ENCODE measurements around the gene ARSG. TPM values are rescaled to one million over a fixed set of nuclear protein-coding genes. Genes with fewer than 3 reads are reported as not detected.

ARSG gene
- total and polyA plus RNA-seq, 2 of the 4 experiments (the other 2 are of a cell fraction) = 2.9 to 3.0 TPM

- Histone ChIP-seq H2AK9ac (replicated peaks; ENCODE audit: low read depth, low read length, poor library complexity) (no peak overlapping the region), H3K79me1 (ENCODE audit: low read depth in 1 of 2, low read length in 2 of 2) (no peaks in the 10 kb centered on the region), H3K9me3 (ENCODE audit: control insufficient read depth, insufficient read depth, low read length) (no peaks in the 10 kb centered on the region), H2AK5ac (ENCODE audit: low read depth, low read length) (no peak overlapping the region), H3K23ac (ENCODE audit: low read depth, low read length) (no peak overlapping the region), H3K4me1 (ENCODE audit: control insufficient read depth, insufficient read depth, low read length) (no peaks in the 10 kb centered on the region), H3K4ac (ENCODE audit: low read depth, low read length) (no peak overlapping the region), H2BK15ac (ENCODE audit: low read depth, low read length) (no peak overlapping the region), H2BK20ac (ENCODE audit: low read depth, low read length) (no peak overlapping the region), H3K18ac (ENCODE audit: low read depth, low read length) (no peak overlapping the region), H3K4me3 (ENCODE audit: insufficient read depth, low read depth, low read length) (no peak overlapping the region), H3K56ac (ENCODE audit: extremely low read depth, insufficient read depth, low read length) (no peak overlapping the region), H3K14ac (replicated peaks; ENCODE audit: low read depth, low read length) (no peak overlapping the region), H3K9ac (ENCODE audit: low read depth, low read length) (no peak overlapping the region), H3K27me3 (ENCODE audit: control insufficient read depth, insufficient read depth, low read length) (no peaks in the 10 kb centered on the region), H3K9me1 (ENCODE audit: insufficient read depth, low read length) (peaks cover 3% of the 10 kb centered on the region; the same call in 1 of the 2 replicates), H4K8ac (ENCODE audit: low read depth in 2 of 2, low read length in 2 of 2) (no peak overlapping the region), H2AFZ (replicated peaks; ENCODE audit: low read length, poor library complexity) (no peak overlapping the region), H3K27ac (ENCODE audit: insufficient read depth, low read length) (no peak overlapping the region), H4K91ac (ENCODE audit: insufficient read depth, low read depth, low read length) (no peak overlapping the region), H3K36me3 (ENCODE audit: control insufficient read depth, insufficient read depth, low read length) (no peaks in the 10 kb centered on the region), H4K20me1 (ENCODE audit: insufficient read depth, low read length) (no peaks in the 10 kb centered on the region), H4K5ac (ENCODE audit: low read depth, low read length) (no peak overlapping the region), H3K4me2 (ENCODE audit: low read depth, low read length) (no peak overlapping the region), H2BK120ac (ENCODE audit: low read depth, low read length) (no peak overlapping the region), H2BK5ac (ENCODE audit: low read depth, low read length, poor library complexity, severe bottlenecking) (no peak overlapping the region)
- WGBS, 2 experiments (ENCODE audit: extremely low coverage in 2 of 2, insufficient read length in 1 of 2) = 67% methylated on average over 3 of the region's 5 CpGs; no CpG with 5 or more reads in 1 of the 2 experiments
- no peak for TF ChIP-seq NFE2L2 (IDR thresholded peaks at IDR 0.05; ENCODE audit: low read depth, low read length)
- TF ChIP-seq FOS (IDR thresholded peaks at IDR 0.05; ENCODE audit: low read depth, low read length) = no peak
- no peak for TF ChIP-seq RCOR1 (IDR thresholded peaks at IDR 0.05; ENCODE audit: insufficient replicate concordance, low read length)
- no peak for TF ChIP-seq CEBPB (IDR thresholded peaks at IDR 0.05; ENCODE audit: low read depth, low read length)
- TF ChIP-seq SMC3 (IDR thresholded peaks at IDR 0.05; ENCODE audit: low read depth, low read length) = no peak
- TF ChIP-seq RFX5 (IDR thresholded peaks at IDR 0.05; ENCODE audit: low read depth, low read length) = no peak
- TF ChIP-seq POLR2A (IDR thresholded peaks at IDR 0.05; ENCODE audit: low read depth, low read length) = no peak
- in situ Hi-C loops (cut with MboI; ENCODE audit: low sequenced_read_pairs) (no loop called here), intact Hi-C loops (cut with micrococcal nuclease) (no loop called here), dilution Hi-C loops (cut with HindIII; ENCODE audit: low sequenced_read_pairs, unreplicated experiment) (no loop called here)
- DNase-seq (no peak), ATAC-seq (ENCODE audit: low read depth) (no peak)
- no TSS peak for BruUV-seq (replicated peaks)
- ChIA-PET CTCF (no interaction called here), POLR2A (ENCODE audit: unreplicated experiment) (no interaction called here)
Observed at GRCh38 chr17:68368387-68368786, 77.1 kb downstream of the ARSG start.

Measured in IMR-90 (cell line).